Loucy (cell line): ENCODE results near the gene CTNND2.

Experiments used
- H2AFZ ChIP-seq: fragments of 200-600 bp; sonication (generic); 2 replicates; pipeline ENCODE4 v1.6.0; 2016; ENCODE audit warnings: antibody characterized with exemption, mild to moderate bottlenecking, low read length, moderate library complexity
- H3F3A ChIP-seq: fragments of 200-600 bp; 2 replicates; pipeline ENCODE4 v1.6.0; 2016; ENCODE audit warnings: antibody characterized with exemption, low read depth, mild to moderate bottlenecking
- H3K27me3 ChIP-seq: fragments of 200-600 bp; sonication (generic); 2 replicates; pipeline ENCODE4 v1.6.1; 2014; ENCODE audit warnings: low read length, mild to moderate bottlenecking; ENCODE audit not compliant: insufficient read depth, poor library complexity, severe bottlenecking
- H3K36me3 ChIP-seq: fragments of 200-600 bp; sonication (generic); 2 replicates; pipeline ENCODE4 v1.6.1; 2016; ENCODE audit warnings: low read length; ENCODE audit not compliant: insufficient read depth
- H3K4me1 ChIP-seq: fragments of 200-600 bp; sonication (generic); 2 replicates; pipeline ENCODE4 v1.5.1; 2014; ENCODE audit warnings: low read length, mild to moderate bottlenecking; ENCODE audit not compliant: insufficient read depth, poor library complexity, severe bottlenecking
- H3K4me2 ChIP-seq: fragments of 200-600 bp; sonication (generic); 2 replicates; pipeline ENCODE4 v1.6.0; 2014; ENCODE audit warnings: antibody characterized with exemption, low read length, low read depth, mild to moderate bottlenecking; ENCODE audit not compliant: poor library complexity, severe bottlenecking
- H3K4me3 ChIP-seq: fragments of 200-600 bp; sonication (generic); 2 replicates; pipeline ENCODE4 v1.5.1; 2014; ENCODE audit warnings: low read length, mild to moderate bottlenecking, mixed read lengths; ENCODE audit not compliant: poor library complexity, severe bottlenecking
- H3K79me2 ChIP-seq: fragments of 200-600 bp; sonication (generic); 2 replicates; pipeline ENCODE4 v1.6.1; 2014; ENCODE audit warnings: low read length; ENCODE audit not compliant: insufficient read depth
- H3K9ac ChIP-seq: fragments of 200-600 bp; sonication (generic); 2 replicates; pipeline ENCODE4 v1.6.0; 2014; ENCODE audit warnings: mild to moderate bottlenecking, low read depth, low read length, moderate library complexity; ENCODE audit not compliant: poor library complexity, severe bottlenecking
- H3K9me2 ChIP-seq: fragments of 200-600 bp; sonication (generic); replicated peaks from 2 replicates; pipeline ENCODE4 v1.6.1; 2016; ENCODE audit warnings: low read depth, low read length, mixed read lengths
- H3K9me3 ChIP-seq: fragments of 200-600 bp; sonication (generic); 2 replicates; pipeline ENCODE4 v1.6.1; 2014; ENCODE audit warnings: mild to moderate bottlenecking, antibody characterized with exemption, low read length, low read depth; ENCODE audit not compliant: insufficient read depth
- H4K20me1 ChIP-seq: fragments of 200-600 bp; sonication (generic); 2 replicates; pipeline ENCODE4 v1.6.0; 2014; ENCODE audit warnings: antibody characterized with exemption, low read length, mild to moderate bottlenecking; ENCODE audit not compliant: insufficient read depth, poor library complexity, severe bottlenecking
- EZH2phosphoT487 ChIP-seq: fragments of 200-600 bp; IDR thresholded peaks from 2 replicates; pipeline ENCODE4 v1.6.1; 2018; ENCODE audit warnings: antibody characterized with exemption, mild to moderate bottlenecking, moderate library complexity, borderline replicate concordance
- TF ChIP-seq, protein P1 (sequence below): fragments of 200-600 bp; sonication (generic); conservative IDR thresholded peaks from 2 replicates; pipeline ENCODE4 v1.5.1; 2014; ENCODE audit warnings: mild to moderate bottlenecking, antibody characterized with exemption, low read length

Gene CTNND2

DNA sequence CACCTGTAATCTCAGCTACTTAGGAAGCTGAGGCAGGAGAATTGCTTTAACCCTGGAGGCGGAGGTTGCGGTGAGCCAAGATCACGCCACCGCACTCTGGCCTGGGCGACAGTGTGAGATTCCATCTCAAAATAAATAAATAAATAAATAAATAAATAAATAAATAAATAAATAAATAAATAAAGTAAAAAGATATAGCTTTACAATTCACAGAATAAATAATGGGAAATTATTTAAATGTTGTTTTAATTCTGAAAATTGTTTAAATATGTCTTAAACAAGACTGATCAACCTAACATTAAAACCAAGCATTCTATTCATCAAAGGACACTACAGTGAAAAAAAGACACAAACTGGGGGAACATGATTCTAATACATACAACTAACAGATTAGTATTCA, 357.1 kb downstream of the CTNND2 start:
- H3K36me3 ChIP-seq, result no peaks in the 10 kb centered on the region
- H3K9ac ChIP-seq, result no peak overlapping the region
- H3K4me1 ChIP-seq, result no peaks in the 10 kb centered on the region
- no peak for TF ChIP-seq EZH2phosphoT487
- TF ChIP-seq, protein P1, sequence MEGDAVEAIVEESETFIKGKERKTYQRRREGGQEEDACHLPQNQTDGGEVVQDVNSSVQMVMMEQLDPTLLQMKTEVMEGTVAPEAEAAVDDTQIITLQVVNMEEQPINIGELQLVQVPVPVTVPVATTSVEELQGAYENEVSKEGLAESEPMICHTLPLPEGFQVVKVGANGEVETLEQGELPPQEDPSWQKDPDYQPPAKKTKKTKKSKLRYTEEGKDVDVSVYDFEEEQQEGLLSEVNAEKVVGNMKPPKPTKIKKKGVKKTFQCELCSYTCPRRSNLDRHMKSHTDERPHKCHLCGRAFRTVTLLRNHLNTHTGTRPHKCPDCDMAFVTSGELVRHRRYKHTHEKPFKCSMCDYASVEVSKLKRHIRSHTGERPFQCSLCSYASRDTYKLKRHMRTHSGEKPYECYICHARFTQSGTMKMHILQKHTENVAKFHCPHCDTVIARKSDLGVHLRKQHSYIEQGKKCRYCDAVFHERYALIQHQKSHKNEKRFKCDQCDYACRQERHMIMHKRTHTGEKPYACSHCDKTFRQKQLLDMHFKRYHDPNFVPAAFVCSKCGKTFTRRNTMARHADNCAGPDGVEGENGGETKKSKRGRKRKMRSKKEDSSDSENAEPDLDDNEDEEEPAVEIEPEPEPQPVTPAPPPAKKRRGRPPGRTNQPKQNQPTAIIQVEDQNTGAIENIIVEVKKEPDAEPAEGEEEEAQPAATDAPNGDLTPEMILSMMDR, result no peak
- H3K4me3 ChIP-seq, result no peak overlapping the region
- no peaks in the 10 kb centered on the region for H3K9me3 ChIP-seq
- H4K20me1 ChIP-seq, result no peaks in the 10 kb centered on the region
- no peaks in the 10 kb centered on the region for H3K79me2 ChIP-seq
- no peaks in the 10 kb centered on the region for H3K9me2 ChIP-seq
- no peak overlapping the region for H2AFZ ChIP-seq
- H3K4me2 ChIP-seq, result no peak overlapping the region
- H3F3A ChIP-seq, result no peaks in the 10 kb centered on the region
- no peaks in the 10 kb centered on the region for H3K27me3 ChIP-seq

DNA sequence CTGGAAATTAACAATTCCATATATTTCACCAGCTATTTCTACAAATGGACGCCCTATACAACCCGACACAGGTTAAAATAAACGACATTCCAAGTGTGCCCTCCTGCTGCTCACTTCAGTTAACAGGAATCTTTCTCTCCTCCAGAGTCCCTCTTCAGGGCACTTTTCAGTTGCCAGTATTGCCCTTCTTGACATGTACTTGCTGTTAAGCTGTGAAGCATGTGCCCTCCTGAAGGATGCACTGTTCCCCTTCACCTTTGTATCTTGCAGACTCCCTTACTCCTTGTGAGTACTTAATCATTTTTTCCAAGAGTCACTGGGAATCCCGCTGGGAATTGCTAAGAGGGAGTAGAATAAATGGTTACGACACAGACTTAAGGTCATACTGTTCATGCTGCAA, 364.1 kb downstream of the CTNND2 start:
- Histone ChIP-seq H3K9ac (no peak overlapping the region), H3K27me3 (peaks cover 3% of the 10 kb centered on the region), H3K4me1 (no peaks in the 10 kb centered on the region), H3K36me3 (no peaks in the 10 kb centered on the region), H4K20me1 (no peaks in the 10 kb centered on the region), H2AFZ (no peak overlapping the region), H3K9me3 (no peaks in the 10 kb centered on the region), H3K9me2 (no peaks in the 10 kb centered on the region), H3K79me2 (no peaks in the 10 kb centered on the region), H3F3A (no peaks in the 10 kb centered on the region), H3K4me2 (no peak overlapping the region), H3K4me3 (no peak overlapping the region)
- TF ChIP-seq, protein P1, result no peak
- TF ChIP-seq EZH2phosphoT487, result no peak

DNA sequence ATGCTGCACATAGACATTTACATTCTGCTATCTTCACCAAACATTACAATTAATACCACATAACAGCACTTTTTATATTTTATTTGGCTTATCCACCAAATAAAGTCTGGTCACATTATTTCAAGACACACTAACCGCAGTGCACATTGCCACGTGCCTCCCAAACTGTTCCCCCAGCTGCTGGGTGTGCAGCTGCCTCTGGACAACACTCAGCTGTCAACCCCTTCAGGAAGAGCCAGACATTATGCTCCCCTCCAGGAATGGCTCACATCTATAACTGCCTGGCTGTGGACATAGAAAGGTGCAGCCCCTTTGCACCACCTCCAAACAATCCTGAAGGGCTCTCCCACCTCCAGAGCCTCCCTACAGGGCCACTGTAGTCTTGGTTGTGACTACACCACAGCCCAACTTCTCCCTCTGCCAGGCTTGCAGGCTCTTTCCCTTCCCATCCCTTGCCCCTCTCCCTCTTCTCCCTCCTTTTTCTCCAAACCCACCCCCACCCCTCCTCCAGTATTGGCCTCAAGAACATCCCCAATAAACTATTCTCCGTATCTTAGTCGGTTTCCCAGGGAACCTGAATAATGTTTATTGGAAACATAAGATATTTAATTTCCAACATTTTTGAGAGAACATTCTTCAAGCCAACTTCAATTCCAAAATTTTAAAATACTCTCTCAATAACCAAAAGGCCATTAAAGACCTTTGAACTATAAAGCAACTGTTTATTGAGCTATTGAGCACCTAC, 372.3 kb downstream of the CTNND2 start:
- Histone ChIP-seq H3K9me2 (no peaks in the 10 kb centered on the region), H3K9me3 (no peaks in the 10 kb centered on the region), H3K4me1 (no peaks in the 10 kb centered on the region), H3K27me3 (no peaks in the 10 kb centered on the region), H3K4me3 (no peak overlapping the region), H4K20me1 (no peaks in the 10 kb centered on the region), H3K4me2 (no peak overlapping the region), H3F3A (no peaks in the 10 kb centered on the region), H3K9ac (no peak overlapping the region), H2AFZ (no peak overlapping the region), H3K36me3 (no peaks in the 10 kb centered on the region), H3K79me2 (no peaks in the 10 kb centered on the region)
- TF ChIP-seq, protein P1, result no peak
- TF ChIP-seq EZH2phosphoT487, result no peak
